ENCODE data around the gene TMPRSS2. TPM values are rescaled to one million over a fixed set of nuclear protein-coding genes. Genes with fewer than 3 reads are reported as not detected.

TMPRSS2 gene
- total and polyA plus RNA-seq, 2 of the 13 experiments (the other 11 are each of a cell fraction or from before 2014, with no cell fraction given): 1.7 to 1.8 TPM

DNA sequence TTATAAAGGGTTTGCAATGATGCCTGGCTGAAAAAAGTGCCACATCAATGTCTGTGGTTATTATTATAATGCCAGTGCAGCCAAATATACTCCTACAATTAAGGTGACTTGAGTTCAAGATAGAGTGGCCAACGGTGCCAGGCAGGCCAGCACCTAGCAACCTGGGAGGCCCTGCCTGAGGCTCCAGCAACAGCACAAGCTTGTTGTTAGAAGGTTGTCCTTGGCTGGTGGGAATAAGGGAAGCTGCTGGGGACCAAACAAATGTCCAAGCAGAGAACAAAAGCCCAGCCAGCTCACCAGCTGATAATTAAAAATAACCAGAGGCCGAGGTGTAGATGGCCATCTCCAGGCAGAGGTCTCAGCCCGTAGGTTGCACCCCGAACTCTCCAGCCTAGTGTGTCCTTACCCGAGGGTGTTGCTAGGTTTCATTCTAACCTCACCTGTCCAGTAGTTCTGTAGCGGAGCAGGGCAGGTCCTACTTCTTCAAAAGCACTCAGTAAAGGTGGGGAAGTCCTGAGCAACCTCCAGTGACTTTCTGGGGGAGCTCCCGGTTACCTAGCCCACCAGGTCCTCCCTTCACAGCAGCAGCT lies 1.9 kb downstream of the TMPRSS2 start (continued):
- TF ChIP-seq, protein P1, sequence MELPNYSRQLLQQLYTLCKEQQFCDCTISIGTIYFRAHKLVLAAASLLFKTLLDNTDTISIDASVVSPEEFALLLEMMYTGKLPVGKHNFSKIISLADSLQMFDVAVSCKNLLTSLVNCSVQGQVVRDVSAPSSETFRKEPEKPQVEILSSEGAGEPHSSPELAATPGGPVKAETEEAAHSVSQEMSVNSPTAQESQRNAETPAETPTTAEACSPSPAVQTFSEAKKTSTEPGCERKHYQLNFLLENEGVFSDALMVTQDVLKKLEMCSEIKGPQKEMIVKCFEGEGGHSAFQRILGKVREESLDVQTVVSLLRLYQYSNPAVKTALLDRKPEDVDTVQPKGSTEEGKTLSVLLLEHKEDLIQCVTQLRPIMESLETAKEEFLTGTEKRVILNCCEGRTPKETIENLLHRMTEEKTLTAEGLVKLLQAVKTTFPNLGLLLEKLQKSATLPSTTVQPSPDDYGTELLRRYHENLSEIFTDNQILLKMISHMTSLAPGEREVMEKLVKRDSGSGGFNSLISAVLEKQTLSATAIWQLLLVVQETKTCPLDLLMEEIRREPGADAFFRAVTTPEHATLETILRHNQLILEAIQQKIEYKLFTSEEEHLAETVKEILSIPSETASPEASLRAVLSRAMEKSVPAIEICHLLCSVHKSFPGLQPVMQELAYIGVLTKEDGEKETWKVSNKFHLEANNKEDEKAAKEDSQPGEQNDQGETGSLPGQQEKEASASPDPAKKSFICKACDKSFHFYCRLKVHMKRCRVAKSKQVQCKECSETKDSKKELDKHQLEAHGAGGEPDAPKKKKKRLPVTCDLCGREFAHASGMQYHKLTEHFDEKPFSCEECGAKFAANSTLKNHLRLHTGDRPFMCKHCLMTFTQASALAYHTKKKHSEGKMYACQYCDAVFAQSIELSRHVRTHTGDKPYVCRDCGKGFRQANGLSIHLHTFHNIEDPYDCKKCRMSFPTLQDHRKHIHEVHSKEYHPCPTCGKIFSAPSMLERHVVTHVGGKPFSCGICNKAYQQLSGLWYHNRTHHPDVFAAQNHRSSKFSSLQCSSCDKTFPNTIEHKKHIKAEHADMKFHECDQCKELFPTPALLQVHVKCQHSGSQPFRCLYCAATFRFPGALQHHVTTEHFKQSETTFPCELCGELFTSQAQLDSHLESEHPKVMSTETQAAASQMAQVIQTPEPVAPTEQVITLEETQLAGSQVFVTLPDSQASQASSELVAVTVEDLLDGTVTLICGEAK (IDR thresholded peaks at IDR 0.05): no peak
- TF ChIP-seq, protein P1 (CRISPR knock-in tag; IDR thresholded peaks at IDR 0.05): no peak
- TF ChIP-seq, protein P2, sequence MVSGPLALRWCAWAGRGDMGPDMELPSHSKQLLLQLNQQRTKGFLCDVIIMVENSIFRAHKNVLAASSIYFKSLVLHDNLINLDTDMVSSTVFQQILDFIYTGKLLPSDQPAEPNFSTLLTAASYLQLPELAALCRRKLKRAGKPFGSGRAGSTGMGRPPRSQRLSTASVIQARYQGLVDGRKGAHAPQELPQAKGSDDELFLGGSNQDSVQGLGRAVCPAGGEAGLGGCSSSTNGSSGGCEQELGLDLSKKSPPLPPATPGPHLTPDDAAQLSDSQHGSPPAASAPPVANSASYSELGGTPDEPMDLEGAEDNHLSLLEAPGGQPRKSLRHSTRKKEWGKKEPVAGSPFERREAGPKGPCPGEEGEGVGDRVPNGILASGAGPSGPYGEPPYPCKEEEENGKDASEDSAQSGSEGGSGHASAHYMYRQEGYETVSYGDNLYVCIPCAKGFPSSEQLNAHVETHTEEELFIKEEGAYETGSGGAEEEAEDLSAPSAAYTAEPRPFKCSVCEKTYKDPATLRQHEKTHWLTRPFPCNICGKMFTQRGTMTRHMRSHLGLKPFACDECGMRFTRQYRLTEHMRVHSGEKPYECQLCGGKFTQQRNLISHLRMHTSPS (CRISPR knock-in tag; IDR thresholded peaks at IDR 0.05; ENCODE audit: low read depth): no peak
- TF ChIP-seq ZNF709 (CRISPR knock-in tag; IDR thresholded peaks at IDR 0.05) (no peak), PHB2 (IDR thresholded peaks at IDR 0.05; ENCODE audit: partially characterized antibody) (no peak), ZBTB38 (CRISPR knock-in tag; IDR thresholded peaks at IDR 0.05) (no peak), ZNF180 (CRISPR knock-in tag; IDR thresholded peaks at IDR 0.05; ENCODE audit: borderline replicate concordance, low read depth) (no peak), ZNF530 (CRISPR knock-in tag; IDR thresholded peaks at IDR 0.05; ENCODE audit: low read depth) (no peak)
- TF ChIP-seq, protein P3, sequence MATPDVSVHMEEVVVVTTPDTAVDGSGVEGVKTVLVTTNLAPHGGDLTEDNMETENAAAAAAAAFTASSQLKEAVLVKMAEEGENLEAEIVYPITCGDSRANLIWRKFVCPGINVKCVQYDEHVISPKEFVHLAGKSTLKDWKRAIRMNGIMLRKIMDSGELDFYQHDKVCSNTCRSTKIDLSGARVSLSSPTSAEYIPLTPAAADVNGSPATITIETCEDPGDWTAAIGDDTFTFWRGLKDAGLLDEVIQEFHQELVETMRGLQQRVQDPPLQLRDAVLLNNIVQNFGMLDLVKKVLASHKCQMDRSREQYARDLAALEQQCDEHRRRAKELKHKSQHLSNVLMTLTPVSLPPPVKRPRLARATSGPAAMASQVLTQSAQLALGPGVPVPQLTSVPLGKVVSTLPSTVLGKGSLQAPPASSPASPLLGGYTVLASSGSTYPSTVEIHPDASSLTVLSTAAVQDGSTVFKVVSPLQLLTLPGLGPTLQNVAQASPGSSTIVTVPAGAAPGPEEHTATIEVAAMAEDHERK (CRISPR knock-in tag; IDR thresholded peaks at IDR 0.05; ENCODE audit: low read depth): no peak
- TF ChIP-seq, protein P4, sequence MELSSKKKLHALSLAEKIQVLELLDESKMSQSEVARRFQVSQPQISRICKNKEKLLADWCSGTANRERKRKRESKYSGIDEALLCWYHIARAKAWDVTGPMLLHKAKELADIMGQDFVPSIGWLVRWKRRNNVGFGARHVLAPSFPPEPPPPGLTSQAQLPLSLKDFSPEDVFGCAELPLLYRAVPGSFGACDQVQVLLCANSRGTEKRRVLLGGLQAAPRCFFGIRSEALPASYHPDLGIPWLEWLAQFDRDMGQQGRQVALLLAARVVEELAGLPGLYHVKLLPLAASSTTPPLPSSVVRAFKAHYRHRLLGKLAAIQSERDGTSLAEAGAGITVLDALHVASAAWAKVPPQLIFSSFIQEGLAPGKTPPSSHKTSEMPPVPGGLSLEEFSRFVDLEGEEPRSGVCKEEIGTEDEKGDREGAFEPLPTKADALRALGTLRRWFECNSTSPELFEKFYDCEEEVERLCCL (CRISPR knock-in tag; IDR thresholded peaks at IDR 0.05; ENCODE audit: borderline replicate concordance): no peak

Measured in HepG2 (cell line).